ENCODE results near the gene AUTS2.

The AUTS2 gene

GRCh38 chr7:70212281-70212680 is 614.0 kb downstream of the AUTS2 start:
- no peak for TF ChIP-seq CTCF (IDR thresholded peaks at IDR 0.05)

- TF ChIP-seq CTCF (IDR thresholded peaks at IDR 0.05) = no peak
Observed at GRCh38 chr7:70214071-70214470, 615.8 kb downstream of the AUTS2 start.

- TF ChIP-seq CTCF (IDR thresholded peaks at IDR 0.05) = no peak
Observed at GRCh38 chr7:70215491-70215890, 617.2 kb downstream of the AUTS2 start.

- TF ChIP-seq CTCF (IDR thresholded peaks at IDR 0.05) = no peak
Observed at GRCh38 chr7:70217571-70217970, 619.3 kb downstream of the AUTS2 start.

GRCh38 chr7:70218006-70218405 is 619.7 kb downstream of the AUTS2 start:
- TF ChIP-seq CTCF (IDR thresholded peaks at IDR 0.05) = no peak

GRCh38 chr7:70219061-70219460 is 620.8 kb downstream of the AUTS2 start:
- no peak for TF ChIP-seq CTCF (IDR thresholded peaks at IDR 0.05)

- TF ChIP-seq CTCF (IDR thresholded peaks at IDR 0.05) = no peak
Observed at GRCh38 chr7:70229242-70229641, 631.0 kb downstream of the AUTS2 start.

- TF ChIP-seq CTCF (IDR thresholded peaks at IDR 0.05) = no peak
Observed at GRCh38 chr7:70230761-70231160, 632.5 kb downstream of the AUTS2 start.

Data from LNCAP (cell line).